ENCODE data around the gene LRRTM4.

LRRTM4 gene

DNA sequence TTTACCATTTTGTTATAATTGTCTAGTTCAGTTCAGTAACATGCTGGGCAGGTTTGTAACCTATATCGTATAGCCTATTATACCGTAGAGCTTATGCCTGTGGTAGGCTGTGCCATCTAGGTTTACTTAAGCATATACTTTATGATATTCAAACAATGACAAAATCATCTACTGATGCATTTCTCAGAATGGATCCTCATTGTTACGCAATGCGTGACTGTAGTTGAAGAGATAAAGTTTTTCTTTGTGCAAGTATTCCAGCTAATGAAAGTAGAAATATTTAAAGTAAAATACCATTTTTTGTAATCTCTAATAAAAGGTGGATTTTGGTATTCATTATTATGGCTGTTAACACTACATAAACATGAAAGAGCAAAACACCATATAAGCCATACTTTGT is 100.2 kb downstream of the LRRTM4 start (continued):
- TF ChIP-seq ZNF70 (CRISPR knock-in tag; IDR thresholded peaks at IDR 0.05) (no peak), GLIS3 (CRISPR knock-in tag; IDR thresholded peaks at IDR 0.05) (no peak), CSDC2 (CRISPR knock-in tag; IDR thresholded peaks at IDR 0.05) (no peak), PPARA (CRISPR knock-in tag; IDR thresholded peaks at IDR 0.05; ENCODE audit: borderline replicate concordance) (no peak)

DNA sequence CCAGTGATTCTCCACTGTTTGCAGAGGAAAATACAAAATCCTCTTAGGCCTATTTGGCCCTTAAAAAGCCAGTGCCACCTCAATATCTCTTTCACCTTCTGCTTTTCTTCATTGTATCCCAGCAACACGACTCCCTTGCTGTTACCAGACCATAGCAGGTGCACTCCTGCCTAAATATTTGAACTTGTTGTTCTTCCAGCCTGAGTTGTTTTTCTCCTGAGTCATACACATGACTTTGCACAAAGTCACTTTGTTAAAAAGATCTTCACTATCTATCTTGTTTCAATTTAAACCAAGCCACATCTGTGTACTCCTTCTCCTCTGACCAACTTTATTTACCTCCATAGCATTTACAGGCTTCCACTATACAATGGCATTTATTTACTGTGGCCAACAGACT is 103.6 kb downstream of the LRRTM4 start:
- ATAC-seq: no peak
- TF ChIP-seq GLIS3 (CRISPR knock-in tag; IDR thresholded peaks at IDR 0.05) (no peak), TOX (CRISPR knock-in tag; IDR thresholded peaks at IDR 0.05; ENCODE audit: borderline replicate concordance) (no peak), ARNTL (CRISPR knock-in tag; IDR thresholded peaks at IDR 0.05; ENCODE audit: borderline replicate concordance, low read depth) (no peak), PPARA (CRISPR knock-in tag; IDR thresholded peaks at IDR 0.05; ENCODE audit: borderline replicate concordance) (no peak), TCF4 (CRISPR knock-in tag; IDR thresholded peaks at IDR 0.05; ENCODE audit: borderline replicate concordance) (no peak), CSDC2 (CRISPR knock-in tag; IDR thresholded peaks at IDR 0.05) (no peak), ZNF565 (CRISPR knock-in tag; conservative IDR thresholded peaks at IDR 0.05; ENCODE audit: low read depth) (no peak), ZFP30 (CRISPR knock-in tag; IDR thresholded peaks at IDR 0.05) (no peak), OSR1 (CRISPR knock-in tag; IDR thresholded peaks at IDR 0.05) (no peak), ISL1 (CRISPR knock-in tag; IDR thresholded peaks at IDR 0.05) (no peak), ZC3H10 (CRISPR knock-in tag; IDR thresholded peaks at IDR 0.05) (no peak), RARB (CRISPR knock-in tag; IDR thresholded peaks at IDR 0.05) (no peak), CREB5 (CRISPR knock-in tag; IDR thresholded peaks at IDR 0.05; ENCODE audit: low read depth) (no peak), ZNF8 (CRISPR knock-in tag; IDR thresholded peaks at IDR 0.05) (no peak), SNAI2 (CRISPR knock-in tag; IDR thresholded peaks at IDR 0.05) (no peak), ZFP3 (CRISPR knock-in tag; IDR thresholded peaks at IDR 0.05) (no peak), BACH2 (CRISPR knock-in tag; IDR thresholded peaks at IDR 0.05; ENCODE audit: borderline replicate concordance) (no peak), ESRRG (CRISPR knock-in tag; IDR thresholded peaks at IDR 0.05) (no peak)
- TF ChIP-seq, protein P1, sequence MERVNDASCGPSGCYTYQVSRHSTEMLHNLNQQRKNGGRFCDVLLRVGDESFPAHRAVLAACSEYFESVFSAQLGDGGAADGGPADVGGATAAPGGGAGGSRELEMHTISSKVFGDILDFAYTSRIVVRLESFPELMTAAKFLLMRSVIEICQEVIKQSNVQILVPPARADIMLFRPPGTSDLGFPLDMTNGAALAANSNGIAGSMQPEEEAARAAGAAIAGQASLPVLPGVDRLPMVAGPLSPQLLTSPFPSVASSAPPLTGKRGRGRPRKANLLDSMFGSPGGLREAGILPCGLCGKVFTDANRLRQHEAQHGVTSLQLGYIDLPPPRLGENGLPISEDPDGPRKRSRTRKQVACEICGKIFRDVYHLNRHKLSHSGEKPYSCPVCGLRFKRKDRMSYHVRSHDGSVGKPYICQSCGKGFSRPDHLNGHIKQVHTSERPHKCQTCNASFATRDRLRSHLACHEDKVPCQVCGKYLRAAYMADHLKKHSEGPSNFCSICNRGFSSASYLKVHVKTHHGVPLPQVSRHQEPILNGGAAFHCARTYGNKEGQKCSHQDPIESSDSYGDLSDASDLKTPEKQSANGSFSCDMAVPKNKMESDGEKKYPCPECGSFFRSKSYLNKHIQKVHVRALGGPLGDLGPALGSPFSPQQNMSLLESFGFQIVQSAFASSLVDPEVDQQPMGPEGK (CRISPR knock-in tag; IDR thresholded peaks at IDR 0.05; ENCODE audit: borderline replicate concordance): no peak

GRCh38 chr2:77404189-77404588 is 118.0 kb downstream of the LRRTM4 start:
- no peak for ATAC-seq
- TF ChIP-seq BACH2 (CRISPR knock-in tag; IDR thresholded peaks at IDR 0.05; ENCODE audit: borderline replicate concordance) (no peak), CSRNP3 (CRISPR knock-in tag; IDR thresholded peaks at IDR 0.05) (no peak), ZNF70 (CRISPR knock-in tag; IDR thresholded peaks at IDR 0.05) (no peak), ZFP30 (CRISPR knock-in tag; IDR thresholded peaks at IDR 0.05) (no peak)
- TF ChIP-seq, protein P1 (CRISPR knock-in tag; IDR thresholded peaks at IDR 0.05; ENCODE audit: borderline replicate concordance): no peak

DNA sequence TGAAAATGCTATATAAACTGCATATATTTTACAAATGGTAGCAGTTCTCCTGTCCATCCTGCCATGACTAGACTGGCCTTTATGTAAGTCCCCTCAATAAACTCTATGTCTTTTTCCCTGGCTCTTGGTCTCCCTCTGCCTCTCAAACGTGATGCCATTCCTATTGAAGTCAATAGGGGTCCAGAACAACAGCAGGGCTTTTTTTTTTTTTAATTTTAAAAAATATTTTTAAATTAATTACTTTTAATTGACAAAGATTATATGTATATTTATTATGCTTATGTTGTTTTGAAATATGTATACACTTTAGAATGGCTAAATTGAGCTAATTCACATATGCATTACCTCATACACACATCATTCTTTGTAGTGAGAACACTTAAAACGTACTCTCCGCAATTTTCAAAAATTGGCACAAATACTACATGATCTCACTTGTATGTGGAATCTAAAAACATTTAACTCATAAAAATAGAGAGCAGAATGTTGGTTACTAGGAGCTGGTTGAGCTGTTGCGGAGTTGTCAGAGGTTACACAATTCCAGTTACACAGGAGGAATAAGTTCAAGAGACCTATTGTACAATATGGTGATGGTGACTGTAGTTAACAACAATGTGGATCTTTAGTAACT is 123.1 kb downstream of the LRRTM4 start:
- TF ChIP-seq ZFP3 (CRISPR knock-in tag; IDR thresholded peaks at IDR 0.05) (no peak), TCF4 (CRISPR knock-in tag; IDR thresholded peaks at IDR 0.05; ENCODE audit: borderline replicate concordance) (no peak), CSDC2 (CRISPR knock-in tag; IDR thresholded peaks at IDR 0.05) (no peak), OSR1 (CRISPR knock-in tag; IDR thresholded peaks at IDR 0.05) (no peak), ESRRG (CRISPR knock-in tag; IDR thresholded peaks at IDR 0.05) (no peak), PPARA (CRISPR knock-in tag; IDR thresholded peaks at IDR 0.05; ENCODE audit: borderline replicate concordance) (no peak), ZNF70 (CRISPR knock-in tag; IDR thresholded peaks at IDR 0.05) (no peak), ISL1 (CRISPR knock-in tag; IDR thresholded peaks at IDR 0.05) (no peak), ZNF565 (CRISPR knock-in tag; conservative IDR thresholded peaks at IDR 0.05; ENCODE audit: low read depth) (no peak)
- no peak for ATAC-seq
